ENCODE data around the gene TMEM204.

The TMEM204 gene

DNA sequence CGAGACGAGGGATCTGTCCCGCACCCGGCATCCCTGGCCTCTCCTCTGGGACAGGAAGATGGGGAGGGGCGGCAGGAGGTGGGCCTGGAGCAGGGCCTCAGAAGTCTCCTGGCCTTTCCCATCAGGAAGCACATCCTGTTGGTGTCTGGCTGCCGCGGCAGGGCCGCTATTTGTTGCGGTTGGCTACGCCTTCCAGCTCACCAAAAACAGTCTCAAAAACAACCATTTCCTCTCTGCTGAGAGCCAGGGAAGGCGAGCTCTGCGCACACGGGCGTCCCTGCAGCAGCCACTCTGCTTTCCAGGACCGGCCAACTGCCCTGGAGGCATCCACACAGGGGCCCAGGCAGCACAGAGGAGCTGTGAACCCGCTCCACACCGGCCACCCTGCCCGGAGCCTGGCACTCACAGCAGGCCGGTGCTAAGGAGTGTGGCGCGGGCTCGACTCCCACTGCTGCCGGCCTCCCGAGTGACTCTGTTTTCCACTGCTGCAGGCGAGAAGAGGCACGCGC is at the start of gene TMEM204:
TMEM204 (plus strand) TSS at position 224 of the 509 bp plus-strand sequence. CDS start 610 bp downstream, outside the sequence.
- H3K27me3 Mint-ChIP-seq, result peaks cover 0 to 32% of the 10 kb centered on the region in 2 donors

DNA sequence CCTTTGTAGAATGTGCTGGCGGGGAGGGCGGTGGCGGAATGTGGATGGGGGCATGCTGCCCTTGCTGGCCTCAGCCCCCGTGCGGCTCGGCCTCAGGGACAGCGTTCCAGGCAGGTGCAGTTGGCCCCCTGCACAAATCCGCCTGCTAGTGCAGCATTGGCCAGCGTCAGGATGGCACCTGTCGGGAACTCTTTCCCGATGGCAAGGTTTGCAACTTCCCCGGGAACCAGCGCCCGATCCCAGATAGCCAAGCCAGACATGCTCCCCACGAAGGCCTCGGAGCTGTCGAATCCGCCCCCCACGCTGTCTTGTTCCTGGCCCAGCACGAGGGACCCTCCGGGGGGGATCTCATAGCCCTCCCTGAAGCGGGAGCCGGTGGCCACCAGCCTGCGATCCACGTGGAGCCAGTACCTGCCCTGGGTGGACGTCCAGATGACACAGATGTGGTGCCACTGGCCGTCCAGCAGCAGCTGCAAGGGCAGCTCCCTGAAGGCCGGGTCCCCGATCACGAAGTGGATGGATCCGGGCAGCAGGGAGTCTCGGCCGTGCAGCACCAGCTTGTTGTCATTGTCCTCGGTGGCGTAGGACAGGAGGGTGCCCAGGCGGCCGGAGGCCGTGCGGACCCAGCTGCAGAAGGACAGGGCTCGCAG is 47.5 kb upstream of the TMEM204 start:
- DNase-seq (no peak), ATAC-seq (replicated peaks) (no peak)
- Mint-ChIP-seq H3K27me3 (no peaks in the 10 kb centered on the region), H3K36me3 (peaks cover 3 to 4% of the 10 kb centered on the region in 2 donors), H3K9me3 (peaks cover 3 to 4% of the 10 kb centered on the region in 2 donors), H3K4me1 (peaks cover 7 to 16% of the 10 kb centered on the region in 2 donors), H3K27ac (no peak overlapping the region), H3K4me3 (no peak overlapping the region)

More for the DNA sequence above, at the start of gene TMEM204:
- Mint-ChIP-seq H3K4me3 (peak within 1 kb of the TSS; percentile 64 to 78), H3K4me1 (peaks cover 28 to 32% of the 10 kb centered on the region in 2 donors), H3K9me3 (no peaks in the 10 kb centered on the region), H3K36me3 (peaks cover 0 to 13% of the 10 kb centered on the region in 2 donors), H3K27ac (peak within 1 kb of the TSS; percentile 84)
- ATAC-seq (replicated peaks), result peak; percentile 38 to 55
- no peak for DNase-seq

DNA sequence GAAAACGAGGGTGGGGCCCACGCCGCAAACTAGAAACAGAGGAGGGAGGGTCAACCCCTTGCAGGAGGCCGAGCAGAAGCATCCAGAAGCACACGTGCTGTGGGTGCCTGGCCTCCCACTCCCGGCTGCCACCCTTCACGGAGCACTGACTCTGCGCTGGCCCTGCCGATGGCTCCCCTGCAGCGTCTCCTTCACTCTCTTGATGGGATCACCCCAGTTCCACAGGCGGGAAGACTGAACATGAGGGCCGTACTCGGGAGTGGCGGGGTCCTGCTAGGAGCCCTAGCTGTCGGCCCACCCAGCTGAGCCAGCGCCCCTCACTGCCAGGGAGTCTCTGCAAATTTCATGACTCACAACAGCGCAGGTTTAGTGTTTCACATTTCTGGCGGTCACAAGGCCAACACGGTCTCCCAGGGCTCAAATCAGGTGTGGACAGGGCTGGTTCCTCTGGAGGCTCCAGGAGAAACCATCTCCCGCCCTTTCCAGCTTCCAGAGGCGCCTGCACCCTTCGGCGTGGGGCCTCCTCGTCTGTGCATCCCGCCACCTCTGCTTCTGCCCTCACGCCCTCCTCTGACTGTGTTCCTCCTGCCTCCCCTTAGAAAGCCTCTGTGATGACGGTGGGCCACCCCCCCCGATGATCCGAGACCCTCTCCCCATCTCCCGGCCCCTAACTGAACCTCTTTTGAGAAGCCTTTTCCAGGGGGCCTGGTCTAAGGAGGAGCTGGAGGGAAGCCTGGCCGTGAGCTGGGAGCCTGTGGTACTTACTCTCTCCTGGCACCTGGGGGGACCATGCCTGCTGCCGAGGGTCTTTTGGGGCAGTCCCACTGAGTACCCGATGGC is 46.7 kb upstream of the TMEM204 start:
- H3K9me3 Mint-ChIP-seq, result no peaks in the 10 kb centered on the region
- peaks cover 3 to 8% of the 10 kb centered on the region in 2 donors for H3K4me1 Mint-ChIP-seq
- peak overlapping the region; percentile 70 for H3K27ac Mint-ChIP-seq
- H3K4me3 Mint-ChIP-seq, result no peak overlapping the region
- no peak for ATAC-seq (replicated peaks)
- no peak for DNase-seq
- no peaks in the 10 kb centered on the region for H3K27me3 Mint-ChIP-seq
- H3K36me3 Mint-ChIP-seq, result no peaks in the 10 kb centered on the region

DNA sequence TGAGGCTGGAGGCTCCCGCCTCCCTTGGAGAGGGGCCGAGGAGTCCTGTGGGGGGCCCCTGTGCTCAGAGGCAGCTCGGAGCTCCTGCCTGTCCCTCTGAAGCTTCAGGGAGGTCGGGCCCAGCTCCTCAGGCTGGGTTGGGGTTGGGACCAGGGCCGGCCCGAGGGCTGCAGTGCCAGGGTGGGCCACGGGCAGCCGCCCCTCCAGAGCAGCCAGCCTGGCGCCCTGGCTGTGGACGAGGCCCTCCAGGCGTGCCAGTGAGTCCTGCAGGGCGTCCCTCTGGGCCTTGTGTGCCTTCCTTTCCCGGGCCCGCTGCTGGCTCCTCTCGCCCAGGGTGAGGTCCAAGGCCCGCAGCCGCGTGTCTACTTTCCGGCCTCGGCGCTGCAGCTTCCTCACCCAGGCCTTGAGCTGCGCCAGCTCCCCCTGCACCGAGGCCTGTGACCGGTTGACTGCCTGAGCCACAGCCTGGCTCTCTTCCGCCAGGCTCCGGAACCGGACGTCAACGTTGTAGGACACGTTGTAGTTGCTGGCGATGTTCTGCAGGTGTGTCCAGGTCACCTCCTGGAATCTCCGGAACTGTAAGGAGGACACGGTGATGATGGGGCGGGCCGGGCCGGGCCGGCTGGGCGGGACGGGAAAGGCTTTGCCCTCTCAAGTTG is 45.9 kb upstream of the TMEM204 start:
- Mint-ChIP-seq H3K36me3 (no peaks in the 10 kb centered on the region), H3K4me3 (no peak overlapping the region), H3K9me3 (no peaks in the 10 kb centered on the region), H3K27ac (no peak overlapping the region), H3K4me1 (peaks cover 3 to 10% of the 10 kb centered on the region in 2 donors), H3K27me3 (no peaks in the 10 kb centered on the region)
- no peak for ATAC-seq (replicated peaks)
- no peak for DNase-seq

DNA sequence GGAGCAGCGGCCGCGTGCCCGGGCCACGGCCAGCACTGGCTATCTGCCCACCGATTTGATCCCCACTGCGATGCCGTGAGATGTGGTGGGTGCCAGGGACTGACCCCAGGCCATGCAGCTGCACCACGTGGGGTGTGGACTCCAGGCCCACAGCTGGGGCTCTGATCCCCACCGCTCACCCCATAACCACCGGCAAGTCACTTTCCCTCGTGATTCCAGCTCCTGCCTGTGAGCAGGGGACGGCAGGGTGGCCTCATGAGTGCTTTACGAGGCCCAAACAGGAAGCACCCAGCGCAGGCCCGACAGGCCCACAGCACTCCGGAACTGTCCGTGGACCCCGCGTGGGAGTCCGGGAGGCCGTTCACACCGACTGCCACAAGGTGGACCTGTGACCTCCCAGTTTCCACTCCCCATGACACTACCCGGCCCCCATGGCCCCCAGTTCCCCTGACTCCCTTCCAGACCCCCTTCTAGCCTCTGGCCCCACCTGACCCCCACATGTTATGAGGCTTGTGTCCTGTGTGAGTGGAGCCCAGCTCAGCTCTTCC is 45.3 kb upstream of the TMEM204 start:
- Mint-ChIP-seq H3K4me3 (no peak overlapping the region), H3K4me1 (peaks cover 6 to 12% of the 10 kb centered on the region in 2 donors), H3K9me3 (no peaks in the 10 kb centered on the region), H3K27me3 (no peaks in the 10 kb centered on the region), H3K36me3 (peaks cover 0 to 3% of the 10 kb centered on the region in 2 donors), H3K27ac (no peak overlapping the region)
- ATAC-seq (replicated peaks) (no peak), DNase-seq (no peak)

DNA sequence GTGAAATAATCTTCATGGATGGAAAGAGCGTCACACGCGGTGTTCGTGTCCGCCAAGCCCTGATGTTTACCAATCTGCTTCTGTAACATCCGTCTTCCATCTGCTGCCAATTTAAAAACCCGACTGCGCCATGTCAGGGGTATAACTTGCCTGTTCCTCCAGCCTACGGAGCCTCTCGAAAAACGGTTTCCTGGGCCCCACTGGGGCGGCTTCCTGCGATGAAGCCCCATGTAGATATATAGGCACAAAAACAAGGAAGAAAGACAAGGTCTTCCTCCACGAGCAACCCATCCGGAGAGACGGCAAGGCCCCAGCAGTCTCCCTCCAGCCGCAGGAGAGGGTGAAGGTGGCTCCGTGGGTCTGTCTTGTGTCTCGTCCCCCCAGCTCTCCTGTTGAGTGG is 44.8 kb upstream of the TMEM204 start, which contains the start of gene PTX4:
PTX4 (minus strand) TSS at position 326 of the 400 bp plus-strand sequence; CDS start at position 291, 35 bp downstream.
- DNase-seq (no peak), ATAC-seq (replicated peaks) (no peak)
- H3K4me3 Mint-ChIP-seq, result no peak within 1 kb of the TSS
- peaks cover 0 to 3% of the 10 kb centered on the region in 2 donors for H3K36me3 Mint-ChIP-seq
- H3K27ac Mint-ChIP-seq, result no peak within 1 kb of the TSS
- H3K9me3 Mint-ChIP-seq, result no peaks in the 10 kb centered on the region
- peaks cover 6 to 12% of the 10 kb centered on the region in 2 donors for H3K4me1 Mint-ChIP-seq
- no peaks in the 10 kb centered on the region for H3K27me3 Mint-ChIP-seq

DNA sequence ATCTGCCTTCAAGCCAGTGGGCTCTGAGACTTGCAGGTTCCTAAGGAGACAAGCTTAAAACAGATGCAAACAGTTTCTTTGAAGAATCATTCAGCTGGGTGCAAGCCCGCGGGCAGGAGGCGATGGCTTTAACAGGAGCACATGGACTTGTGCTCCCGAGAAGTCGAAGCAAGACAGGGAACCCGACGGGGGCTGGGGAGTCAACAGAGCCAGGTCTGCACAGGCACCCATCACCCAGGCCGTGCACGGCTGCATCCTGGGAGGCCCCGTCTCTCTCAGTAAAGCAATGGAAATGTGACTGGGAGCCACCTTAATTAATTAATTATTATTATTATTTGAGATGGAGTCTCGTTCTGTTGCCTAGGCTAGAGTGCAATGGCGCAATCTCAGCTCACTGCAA is 44.4 kb upstream of the TMEM204 start:
- ATAC-seq (replicated peaks), result no peak
- H3K27ac Mint-ChIP-seq, result no peak overlapping the region
- no peak overlapping the region for H3K4me3 Mint-ChIP-seq
- no peak for DNase-seq
- H3K4me1 Mint-ChIP-seq, result peaks cover 6 to 17% of the 10 kb centered on the region in 2 donors
- H3K9me3 Mint-ChIP-seq, result no peaks in the 10 kb centered on the region
- H3K36me3 Mint-ChIP-seq, result peaks cover 0 to 3% of the 10 kb centered on the region in 2 donors
- no peaks in the 10 kb centered on the region for H3K27me3 Mint-ChIP-seq

DNA sequence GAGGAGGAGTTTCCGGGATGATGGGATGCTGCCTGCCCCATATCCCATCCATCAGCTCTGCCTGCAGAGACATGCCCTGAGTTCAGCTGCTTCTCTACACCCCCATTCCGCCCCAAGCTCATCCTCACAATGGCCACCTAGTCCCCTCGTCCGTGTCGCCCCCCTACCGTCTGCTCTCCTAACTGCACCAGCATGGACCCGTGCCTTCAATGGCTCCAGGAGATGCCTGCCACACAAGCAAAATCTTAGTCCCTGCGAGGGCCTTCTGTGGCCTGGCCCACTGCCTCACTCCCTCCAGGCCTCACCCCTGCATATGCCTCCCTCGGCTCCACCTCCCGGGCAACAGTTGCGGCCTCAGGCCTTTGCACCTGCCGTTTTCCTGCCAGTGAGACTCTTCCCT is 42.1 kb upstream of the TMEM204 start:
- Mint-ChIP-seq H3K9me3 (no peaks in the 10 kb centered on the region), H3K27me3 (no peaks in the 10 kb centered on the region), H3K4me3 (no peak overlapping the region), H3K27ac (peak overlapping the region; percentile 26), H3K36me3 (peaks cover 0 to 6% of the 10 kb centered on the region in 2 donors), H3K4me1 (peaks cover 8 to 21% of the 10 kb centered on the region in 2 donors)
- ATAC-seq (replicated peaks) (no peak), DNase-seq (no peak)

DNA sequence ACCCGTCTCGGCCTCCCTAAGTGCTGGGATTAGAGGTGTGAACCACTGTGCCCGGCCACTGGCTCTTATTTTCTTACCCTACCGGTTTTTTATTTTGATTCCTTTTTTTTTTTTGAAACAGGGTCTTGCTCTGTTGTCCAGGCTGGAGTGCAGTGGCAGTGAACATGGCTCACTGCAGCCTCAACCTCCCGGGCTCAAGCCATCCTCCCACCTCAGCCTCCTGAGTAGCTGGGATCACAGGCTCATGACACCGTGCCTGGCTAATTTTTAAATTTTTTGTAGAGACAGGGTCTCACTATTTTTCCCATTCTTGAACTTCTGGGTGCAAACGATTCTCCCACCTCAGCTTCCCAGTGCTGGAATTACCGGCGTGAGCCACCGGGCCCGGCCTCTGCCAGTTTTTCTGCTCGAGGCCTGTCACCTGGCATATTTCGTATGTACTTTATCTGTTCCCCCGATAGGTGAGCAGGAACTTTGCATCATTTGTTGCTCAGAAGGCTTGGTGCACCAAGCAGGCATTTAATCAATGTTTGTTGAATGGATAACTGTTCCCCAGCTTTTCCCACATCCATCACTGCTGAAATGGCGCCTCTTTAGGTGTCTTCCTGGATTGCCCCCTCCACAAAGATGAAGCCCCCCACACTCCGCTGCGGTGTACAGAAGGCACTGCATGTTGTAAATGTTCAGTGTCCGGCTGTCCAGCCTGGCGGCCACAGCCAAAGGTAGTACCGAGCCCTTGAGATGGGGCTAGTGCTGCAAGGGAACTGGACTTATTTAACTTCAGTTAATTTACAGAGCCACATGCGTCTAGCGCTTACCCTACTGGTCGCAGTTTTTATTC is 41.2 kb upstream of the TMEM204 start:
- Mint-ChIP-seq H3K4me1 (peaks cover 12 to 21% of the 10 kb centered on the region in 2 donors), H3K36me3 (peaks cover 7 to 12% of the 10 kb centered on the region in 2 donors), H3K9me3 (no peaks in the 10 kb centered on the region), H3K27me3 (no peaks in the 10 kb centered on the region), H3K4me3 (peak overlapping the region; percentile 95 to 99), H3K27ac (peak overlapping the region; percentile 100)
- ATAC-seq (replicated peaks), result no peak
- no peak for DNase-seq

DNA sequence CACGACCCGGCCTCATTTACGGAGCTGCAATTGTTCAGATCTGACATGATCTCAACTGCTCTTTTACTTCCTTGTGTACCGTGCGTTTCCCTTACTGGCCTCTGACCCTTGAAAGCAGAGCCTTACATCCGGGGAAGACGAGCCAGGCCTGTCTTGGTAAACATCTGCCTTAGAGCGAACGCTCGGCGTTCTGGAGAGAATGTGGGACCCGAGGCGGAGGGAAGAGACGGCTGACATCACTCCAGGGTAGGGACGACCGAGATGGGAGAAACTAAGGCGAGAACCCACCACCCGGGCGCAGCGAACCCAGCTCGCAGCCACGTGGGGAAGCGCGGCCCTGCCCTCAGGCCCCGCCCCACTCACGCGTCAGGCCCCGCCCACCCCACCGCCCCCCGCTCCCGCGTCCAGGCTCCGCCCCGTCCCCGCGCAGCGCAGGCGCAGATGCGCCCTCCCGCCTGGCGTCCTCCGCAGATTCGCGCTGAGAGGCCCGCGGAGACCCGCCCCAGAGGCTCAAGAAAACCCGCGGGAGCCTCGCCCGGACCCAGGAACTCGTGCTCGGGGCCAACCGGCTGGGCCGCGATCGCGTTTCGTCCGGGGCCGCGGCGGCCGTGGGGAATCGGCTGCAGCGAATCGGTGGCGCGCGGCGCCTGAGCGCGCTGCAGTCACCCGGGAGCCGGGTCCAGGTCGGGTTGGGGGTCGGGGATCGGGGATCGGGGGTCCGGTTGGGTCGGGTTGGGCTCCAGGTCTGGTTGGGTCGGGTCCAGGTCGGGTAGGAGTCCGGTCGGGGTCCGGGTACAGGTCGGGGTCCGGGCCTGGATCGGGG is 40.3 kb upstream of the TMEM204 start, which contains the start of gene TELO2:
TELO2 (plus strand) TSS at position 438 of the 823 bp plus-strand sequence. CDS start 922 bp downstream, outside the sequence.
- Mint-ChIP-seq H3K27me3 (no peaks in the 10 kb centered on the region), H3K4me1 (peaks cover 12 to 21% of the 10 kb centered on the region in 2 donors), H3K9me3 (no peaks in the 10 kb centered on the region), H3K27ac (peak within 1 kb of the TSS; percentile 100), H3K36me3 (peaks cover 12 to 18% of the 10 kb centered on the region in 2 donors), H3K4me3 (peak within 1 kb of the TSS; percentile 95 to 99)
- DNase-seq (peak; percentile 78), ATAC-seq (replicated peaks) (peak; percentile 89)

DNA sequence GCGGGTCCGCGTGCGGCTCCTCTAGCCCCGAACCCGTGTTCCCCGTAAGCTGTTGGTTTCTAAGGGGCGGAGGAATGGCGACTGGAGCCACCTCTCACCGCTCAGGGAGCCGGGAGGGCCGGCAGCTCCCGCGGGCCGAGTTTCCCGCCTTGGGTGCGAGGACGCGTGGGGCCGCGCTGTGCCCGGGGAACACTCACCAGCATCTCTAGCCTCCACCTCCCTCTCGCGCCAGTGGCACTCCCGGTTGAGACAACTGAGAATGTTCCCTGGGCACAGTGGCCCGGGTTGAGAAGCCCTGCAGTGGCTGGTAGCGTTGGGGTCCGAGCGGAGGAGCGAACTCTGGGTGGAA is 39.7 kb upstream of the TMEM204 start:
- peaks cover 9 to 21% of the 10 kb centered on the region in 2 donors for H3K4me1 Mint-ChIP-seq
- DNase-seq, result no peak
- peaks cover 18 to 23% of the 10 kb centered on the region in 2 donors for H3K36me3 Mint-ChIP-seq
- H3K27ac Mint-ChIP-seq, result peak overlapping the region; percentile 100
- H3K4me3 Mint-ChIP-seq, result peak overlapping the region; percentile 95 to 99
- no peaks in the 10 kb centered on the region for H3K9me3 Mint-ChIP-seq
- peak; percentile 38 to 41 for ATAC-seq (replicated peaks)
- H3K27me3 Mint-ChIP-seq, result no peaks in the 10 kb centered on the region

DNA sequence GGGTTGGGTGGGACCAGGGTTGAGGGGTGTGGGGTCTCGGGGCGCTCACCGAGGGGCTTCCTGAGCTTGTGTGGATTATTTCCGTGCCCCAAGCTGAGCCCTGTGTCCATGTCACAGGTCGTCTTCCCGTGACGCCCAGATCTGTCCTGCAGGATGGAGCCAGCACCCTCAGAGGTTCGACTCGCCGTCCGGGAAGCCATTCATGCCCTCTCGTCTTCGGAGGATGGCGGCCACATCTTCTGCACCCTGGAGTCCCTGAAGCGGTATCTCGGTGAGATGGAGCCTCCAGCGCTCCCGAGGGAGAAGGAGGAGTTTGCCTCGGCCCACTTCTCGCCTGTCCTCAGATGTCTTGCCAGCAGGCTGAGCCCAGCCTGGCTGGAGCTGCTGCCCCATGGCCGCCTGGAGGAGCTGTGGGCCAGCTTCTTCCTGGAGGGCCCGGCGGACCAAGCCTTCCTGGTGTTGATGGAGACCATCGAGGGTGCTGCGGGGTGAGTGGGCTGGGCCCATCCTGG is 39.3 kb upstream of the TMEM204 start:
- H3K27me3 Mint-ChIP-seq, result no peaks in the 10 kb centered on the region

More for the DNA sequence above, 39.3 kb upstream of the TMEM204 start:
- Mint-ChIP-seq H3K4me3 (peak overlapping the region; percentile 95 to 99), H3K27ac (peak overlapping the region; percentile 100), H3K36me3 (peaks cover 19 to 25% of the 10 kb centered on the region in 2 donors), H3K9me3 (no peaks in the 10 kb centered on the region), H3K4me1 (peaks cover 9 to 21% of the 10 kb centered on the region in 2 donors)
- DNase-seq, result no peak
- no peak for ATAC-seq (replicated peaks)

All from stimulated activated naive B cell treated with anti-CD40 and anti-IgM and Interleukin-4, amounts not matched to agents 10 μg/mL and 1 μg/mL and 100 μg/mL, for 72 hours (primary cell).